ENCODE results near the gene COPE.

- no peak for TF ChIP-seq POLR2A (IDR thresholded peaks at IDR 0.05; ENCODE audit: low read depth, low read length)
- no peak for TF ChIP-seq POLR2AphosphoS5 (IDR thresholded peaks at IDR 0.05; ENCODE audit: low read depth, low read length)
These were observed 32.2 kb downstream of the COPE start for GRCh38 chr19:18886972-18887371.

Data from GM12892 (cell line).